GM08714 (cell line): ENCODE measurements around the gene CDK1.

Experiments used
- H3K4me3 ChIP-seq: fragments of 200-500 bp; sonication (Bioruptor generic); 2 replicates; pipeline ENCODE4 v1.5.1; 2014; ENCODE audit warnings: mild to moderate bottlenecking, low read length, inconsistent platforms
- ZNF274 ChIP-seq: IDR thresholded peaks from 2 replicates; pipeline ENCODE4 v1.6.1; 2012; ENCODE audit warnings: mild to moderate bottlenecking, low read depth, low read length

Gene CDK1

GRCh38 chr10:60778214-60778970 lies at the start of gene CDK1:
CDK1 (plus strand) TSS chr10:60778478; CDS start chr10:60780166, 1,688 bp downstream.
- H3K4me3 ChIP-seq = peak within 1 kb of the TSS; percentile 82
- TF ChIP-seq ZNF274 = no peak

GRCh38 chr10:60729106-60729505 lies 49.2 kb upstream of the CDK1 start:
- H3K4me3 ChIP-seq = no peak overlapping the region
- TF ChIP-seq ZNF274 = no peak

GRCh38 chr10:60731134-60731885 lies 47.0 kb upstream of the CDK1 start:
- no peak for TF ChIP-seq ZNF274
- H3K4me3 ChIP-seq = peak overlapping the region; percentile 22; the same call in 1 of the 2 replicates

- peak overlapping the region; percentile 63 for H3K4me3 ChIP-seq
- no peak for TF ChIP-seq ZNF274
Measured at GRCh38 chr10:60732198-60732806, 46.0 kb upstream of the CDK1 start.

- TF ChIP-seq ZNF274 = no peak
- peak overlapping the region; percentile 63 for H3K4me3 ChIP-seq
Measured at GRCh38 chr10:60732807-60733516, 45.3 kb upstream of the CDK1 start.

- H3K4me3 ChIP-seq = peak overlapping the region; percentile 63; the same call in 1 of the 2 replicates
- no peak for TF ChIP-seq ZNF274
Measured at GRCh38 chr10:60733517-60733822, 44.8 kb upstream of the CDK1 start.

- TF ChIP-seq ZNF274 = no peak
- no peak overlapping the region for H3K4me3 ChIP-seq
Measured at GRCh38 chr10:60733826-60734225, 44.5 kb upstream of the CDK1 start.

- H3K4me3 ChIP-seq = no peak overlapping the region
- TF ChIP-seq ZNF274 = no peak
Measured at GRCh38 chr10:60734226-60734625, 44.1 kb upstream of the CDK1 start.

- no peak overlapping the region for H3K4me3 ChIP-seq
- no peak for TF ChIP-seq ZNF274
Measured at GRCh38 chr10:60735244-60735643, 43.0 kb upstream of the CDK1 start.

- no peak overlapping the region for H3K4me3 ChIP-seq
- no peak for TF ChIP-seq ZNF274
Measured at GRCh38 chr10:60737242-60737641, 41.0 kb upstream of the CDK1 start.

GRCh38 chr10:60739558-60739957 lies 38.7 kb upstream of the CDK1 start:
- no peak overlapping the region for H3K4me3 ChIP-seq
- no peak for TF ChIP-seq ZNF274

GRCh38 chr10:60742512-60742911 lies 35.8 kb upstream of the CDK1 start:
- no peak for TF ChIP-seq ZNF274

GRCh38 chr10:60747817-60748469 lies 30.3 kb upstream of the CDK1 start:
- no peak overlapping the region for H3K4me3 ChIP-seq
- TF ChIP-seq ZNF274 = no peak

More at GRCh38 chr10:60742512-60742911, 35.8 kb upstream of the CDK1 start:
- no peak overlapping the region for H3K4me3 ChIP-seq

GRCh38 chr10:60753152-60753551 lies 25.1 kb upstream of the CDK1 start:
- H3K4me3 ChIP-seq = no peak overlapping the region
- no peak for TF ChIP-seq ZNF274
